Umbilical cord (tissue), 2 donors: Measurements from ENCODE around the gene MED12L. TPM values are rescaled to one million over a fixed set of nuclear protein-coding genes. Genes with fewer than 3 reads are reported as not detected.
A peak's percentile ranks its signal among the peaks of the same experiment; 100 is the strongest.

Source experiments
- DNase-seq: peaks from one replicate; pipeline ENCODE4 v3.0.0-alpha.2; 2015; ENCODE audit warnings: low spot score
- total RNA-seq: library from RNA; depleted of rRNA; stranded (reverse); fragments of >200 nt; gene quantifications from one replicate; pipeline ENCODE4 v1.2.3, GENCODE V29; 2014; ENCODE audit warnings: low replicate concordance; ENCODE audit not compliant: insufficient read depth

Gene MED12L
- total RNA-seq, 1 donor from 2014 or later: 2.2 TPM

GRCh38 chr3:151142929-151143328 is 57.5 kb downstream of the MED12L start:
- peak; percentile 26 for DNase-seq

GRCh38 chr3:151144016-151144415 is 58.6 kb downstream of the MED12L start:
- DNase-seq: no peak

- DNase-seq: no peak
These were observed 59.3 kb downstream of the MED12L start for GRCh38 chr3:151144760-151145159.

GRCh38 chr3:151145713-151146070 is 60.2 kb downstream of the MED12L start:
- no peak for DNase-seq

- peak; percentile 85 for DNase-seq
These were observed 60.7 kb downstream of the MED12L start for GRCh38 chr3:151146071-151146730.

GRCh38 chr3:151146731-151147091 is 61.2 kb downstream of the MED12L start:
- no peak for DNase-seq

GRCh38 chr3:151147299-151147698 is 61.8 kb downstream of the MED12L start:
- DNase-seq: no peak

GRCh38 chr3:151152455-151153079 is 67.1 kb downstream of the MED12L start:
- no peak for DNase-seq

GRCh38 chr3:151154566-151154965 is 69.1 kb downstream of the MED12L start:
- no peak for DNase-seq

- DNase-seq: no peak
These were observed 70.1 kb downstream of the MED12L start for GRCh38 chr3:151155409-151156128.

- DNase-seq: peak; percentile 41
These were observed 71.3 kb downstream of the MED12L start for GRCh38 chr3:151156618-151157216.

GRCh38 chr3:151159806-151160205 is 74.3 kb downstream of the MED12L start:
- no peak for DNase-seq

- DNase-seq: no peak
These were observed 79.8 kb downstream of the MED12L start for GRCh38 chr3:151165226-151165625.

- no peak for DNase-seq
These were observed 80.7 kb downstream of the MED12L start for GRCh38 chr3:151166161-151166560.

- peak; percentile 72 for DNase-seq
These were observed 83.0 kb downstream of the MED12L start for GRCh38 chr3:151168269-151169094.

GRCh38 chr3:151169262-151169947 is 83.9 kb downstream of the MED12L start:
- DNase-seq: no peak

- peak; percentile 25 for DNase-seq
These were observed 84.7 kb downstream of the MED12L start for GRCh38 chr3:151169948-151170679.

GRCh38 chr3:151171145-151171757 is 85.8 kb downstream of the MED12L start:
- DNase-seq: no peak

GRCh38 chr3:151174351-151174750 is 88.9 kb downstream of the MED12L start:
- no peak for DNase-seq

- no peak for DNase-seq
These were observed 90.5 kb downstream of the MED12L start for GRCh38 chr3:151175952-151176351.
